ENCODE results near the gene LMAN1L. TPM values are rescaled to one million over a fixed set of nuclear protein-coding genes. Genes with fewer than 3 reads are reported as not detected.

The LMAN1L gene
- total RNA-seq, 8 experiments from 2014 or later = 0.08 to 1.8 (median 0.32) TPM; not detected in 1

GRCh38 chr15:74801311-74801997, 11.2 kb upstream of the LMAN1L start:
- 80 to 100% (median 80%) methylated on average over 1 to 3 of the region's 18 CpGs; no CpG with 5 or more reads in 6 of the 10 experiments for WGBS, 10 experiments
- ATAC-seq (replicated peaks in 6 of 8) = peak in 1 of 8 experiments; percentile 6
- Histone ChIP-seq H3K27ac (no peak overlapping the region), H3K4me3 (no peak overlapping the region), H3K4me1 (replicated peaks in 1 of 2) (no peaks in the 10 kb centered on the region)
- in situ Hi-C loops (cut with MboI; ENCODE audit: low pct_unique_long_range_greater_than_20kb in 2 of 9, low sequenced_read_pairs in 9 of 9, unreplicated experiment in 9 of 9) = no loop called here

- Histone ChIP-seq H3K4me1 (replicated peaks in 1 of 2) (peaks cover 3 to 6% of the 10 kb centered on the region in 2 donors), H3K4me3 (no peak overlapping the region), H3K27ac (no peak overlapping the region)
- no peak for ATAC-seq (replicated peaks in 6 of 8)
- in situ Hi-C loops (cut with MboI; ENCODE audit: low pct_unique_long_range_greater_than_20kb in 2 of 9, low sequenced_read_pairs in 9 of 9, unreplicated experiment in 9 of 9) = no loop called here
- WGBS, 10 experiments = 100% methylated on average over 1 of the region's 20 CpGs; no CpG with 5 or more reads in 8 of the 10 experiments
These were observed 10.3 kb upstream of the LMAN1L start for GRCh38 chr15:74802290-74802689.

GRCh38 chr15:74802862-74803447, 9.7 kb upstream of the LMAN1L start:
- Histone ChIP-seq H3K4me3 (no peak overlapping the region), H3K27ac (no peak overlapping the region), H3K4me1 (replicated peaks in 1 of 2) (peaks cover 7 to 12% of the 10 kb centered on the region in 2 donors)
- in situ Hi-C loops (cut with MboI; ENCODE audit: low pct_unique_long_range_greater_than_20kb in 2 of 9, low sequenced_read_pairs in 9 of 9, unreplicated experiment in 9 of 9) = no loop called here
- 60 to 100% (median 88%) methylated on average over 1 to 11 of the region's 31 CpGs; no CpG with 5 or more reads in 4 of the 10 experiments for WGBS, 10 experiments
- no peak for ATAC-seq (replicated peaks in 6 of 8)

GRCh38 chr15:74804935-74805334, 7.7 kb upstream of the LMAN1L start:
- in situ Hi-C loops (cut with MboI; ENCODE audit: low pct_unique_long_range_greater_than_20kb in 2 of 9, low sequenced_read_pairs in 9 of 9, unreplicated experiment in 9 of 9) = no loop called here
- WGBS, 10 experiments = 62 to 100% (median 76%) methylated on average over 1 to 5 of the region's 6 CpGs; no CpG with 5 or more reads in 3 of the 10 experiments
- peaks cover 7 to 13% of the 10 kb centered on the region in 2 donors for H3K4me1 ChIP-seq (replicated peaks in 1 of 2)
- no peak overlapping the region for H3K4me3 ChIP-seq
- H3K27ac ChIP-seq = no peak overlapping the region
- no peak for ATAC-seq (replicated peaks in 6 of 8)

DNA sequence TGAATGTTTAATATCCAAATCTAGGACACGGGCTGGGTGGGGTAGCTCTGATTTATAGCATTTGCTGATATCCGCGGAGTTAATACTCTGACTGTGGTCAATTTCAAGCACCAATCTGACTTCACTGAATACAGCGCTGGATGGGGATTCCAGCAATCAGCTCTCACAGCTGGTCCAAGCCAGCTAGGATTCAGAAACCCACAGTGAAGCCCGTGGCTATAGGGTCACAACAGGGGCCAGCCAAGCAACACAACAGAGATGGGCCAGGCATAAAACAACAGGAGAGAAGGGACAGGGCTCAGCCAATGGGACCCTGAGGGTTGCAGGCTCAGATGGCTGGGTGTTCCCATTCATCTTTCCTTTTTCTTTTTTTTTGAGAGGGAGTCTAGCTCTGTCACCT, 5.4 kb upstream of the LMAN1L start:
- Histone ChIP-seq H3K4me1 (replicated peaks in 1 of 2) (peaks cover 7 to 13% of the 10 kb centered on the region in 2 donors), H3K27ac (peak overlapping the region; percentile 6 to 76), H3K4me3 (no peak overlapping the region)
- peak; percentile 5 to 97 (median 88) for ATAC-seq (replicated peaks in 6 of 8)
- in situ Hi-C loops (cut with MboI; ENCODE audit: low pct_unique_long_range_greater_than_20kb in 2 of 9, low sequenced_read_pairs in 9 of 9, unreplicated experiment in 9 of 9) = no loop called here
- WGBS, 10 experiments = 0 to 89% (median 62%) methylated on average over 1 to 4 of the region's 5 CpGs; no CpG with 5 or more reads in 4 of the 10 experiments

DNA sequence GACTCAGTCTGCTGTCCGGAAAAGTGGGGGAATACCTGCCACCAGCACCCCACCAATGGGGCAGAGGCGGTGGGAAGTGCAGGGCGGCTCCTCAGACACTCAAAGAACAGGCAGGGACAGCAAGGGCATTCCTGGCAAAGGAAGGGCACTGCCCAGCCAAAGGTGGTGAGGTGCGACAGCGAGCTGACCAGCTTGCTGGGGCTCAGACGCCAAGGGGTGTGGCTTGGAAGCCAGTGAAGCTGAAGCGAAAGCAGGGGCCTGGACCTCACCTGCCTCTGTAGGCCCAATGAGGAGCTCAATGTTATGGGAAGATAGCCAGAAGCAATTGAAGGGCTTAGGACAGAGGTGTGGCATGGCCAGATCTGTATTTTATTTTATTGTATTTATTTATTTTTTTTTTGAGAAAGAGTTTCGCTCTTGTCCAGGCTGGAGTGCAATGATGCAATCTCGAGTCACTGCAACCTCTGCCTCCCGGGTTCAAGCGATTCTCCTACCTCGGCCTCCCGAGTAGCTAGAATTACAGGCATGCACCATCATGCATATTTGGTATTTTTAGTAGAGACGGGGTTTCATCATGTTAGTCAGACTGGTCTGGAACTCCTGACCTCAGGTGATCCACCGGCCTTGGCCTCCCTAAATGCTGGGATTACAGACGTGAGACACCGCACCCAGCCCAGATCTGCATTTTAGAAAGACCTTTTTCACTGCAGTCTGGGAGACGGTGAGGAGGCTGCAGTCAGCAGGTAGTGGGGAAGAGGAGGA, 4.4 kb upstream of the LMAN1L start:
- Histone ChIP-seq H3K27ac (peak overlapping the region in 1 of 2 donors; percentile 76), H3K4me3 (no peak overlapping the region), H3K4me1 (replicated peaks in 1 of 2) (peaks cover 7 to 13% of the 10 kb centered on the region in 2 donors)
- no peak for ATAC-seq (replicated peaks in 6 of 8)
- 70 to 91% (median 83%) methylated on average over 1 to 9 of the region's 18 CpGs; no CpG with 5 or more reads in 2 of the 10 experiments for WGBS, 10 experiments
- in situ Hi-C loops (cut with MboI; ENCODE audit: low pct_unique_long_range_greater_than_20kb in 2 of 9, low sequenced_read_pairs in 9 of 9, unreplicated experiment in 9 of 9) = no loop called here

- 20 to 90% (median 60%) methylated on average over 1 to 3 of the region's 4 CpGs; no CpG with 5 or more reads in 3 of the 10 experiments for WGBS, 10 experiments
- Histone ChIP-seq H3K4me1 (replicated peaks in 1 of 2) (peaks cover 7 to 13% of the 10 kb centered on the region in 2 donors), H3K27ac (no peak overlapping the region), H3K4me3 (no peak overlapping the region)
- peak in 1 of 8 experiments; percentile 14 for ATAC-seq (replicated peaks in 6 of 8)
- in situ Hi-C loops (cut with MboI; ENCODE audit: low pct_unique_long_range_greater_than_20kb in 2 of 9, low sequenced_read_pairs in 9 of 9, unreplicated experiment in 9 of 9) = no loop called here
These were observed 3.8 kb upstream of the LMAN1L start for GRCh38 chr15:74808840-74809229.

DNA sequence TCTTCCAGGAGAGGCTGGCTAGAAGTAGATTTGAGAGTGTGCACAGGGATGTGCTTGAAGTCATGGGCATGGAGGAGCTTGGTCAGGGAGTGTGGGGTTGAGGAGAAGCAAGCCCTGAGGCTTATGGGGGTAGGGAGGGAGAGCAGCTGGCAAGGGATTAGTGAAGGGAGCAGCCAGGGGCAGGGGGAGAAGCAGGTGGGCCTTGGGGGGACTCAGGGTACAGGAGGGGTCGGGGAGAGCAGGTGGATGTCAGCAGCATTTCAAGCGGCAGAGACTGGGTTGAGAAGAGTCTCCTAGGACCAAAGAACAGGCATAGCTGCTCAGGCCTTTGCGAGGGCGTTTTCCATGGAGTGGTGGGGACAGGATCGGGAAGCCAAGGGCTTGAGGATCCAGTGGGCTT, 3.4 kb upstream of the LMAN1L start:
- H3K4me3 ChIP-seq = no peak overlapping the region
- in situ Hi-C loops (cut with MboI; ENCODE audit: low pct_unique_long_range_greater_than_20kb in 2 of 9, low sequenced_read_pairs in 9 of 9, unreplicated experiment in 9 of 9) = no loop called here
- ATAC-seq (replicated peaks in 6 of 8) = peak in 1 of 8 experiments; percentile 7
- peaks cover 7 to 13% of the 10 kb centered on the region in 2 donors for H3K4me1 ChIP-seq (replicated peaks in 1 of 2)
- H3K27ac ChIP-seq = no peak overlapping the region
- 78 to 100% (median 100%) methylated on average over 1 to 3 of the region's 5 CpGs; no CpG with 5 or more reads in 7 of the 10 experiments for WGBS, 10 experiments

DNA sequence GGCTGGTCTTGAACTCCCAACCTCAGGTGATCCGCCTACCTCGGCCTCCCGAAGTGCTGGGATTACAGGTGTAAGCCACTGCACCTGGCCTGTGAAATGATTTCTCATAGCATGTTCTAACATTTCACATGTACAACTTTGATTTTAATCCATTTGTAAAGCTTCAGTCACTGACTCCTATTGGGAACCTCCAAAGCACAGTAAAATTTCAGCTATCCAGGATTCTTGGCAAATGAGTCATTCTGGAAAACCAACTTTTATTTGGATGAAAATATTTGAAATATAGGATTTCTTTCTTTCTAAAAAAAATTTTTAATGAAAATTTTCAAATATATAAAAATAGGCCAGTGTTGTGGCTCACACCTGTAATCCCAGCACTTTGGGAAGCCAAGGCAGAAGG, 2.7 kb upstream of the LMAN1L start:
- H3K4me1 ChIP-seq (replicated peaks in 1 of 2) = peaks cover 7 to 13% of the 10 kb centered on the region in 2 donors
- in situ Hi-C loops (cut with MboI; ENCODE audit: low pct_unique_long_range_greater_than_20kb in 2 of 9, low sequenced_read_pairs in 9 of 9, unreplicated experiment in 9 of 9) = no loop called here
- no peak overlapping the region for H3K4me3 ChIP-seq
- WGBS, 10 experiments = 61 to 100% (median 80%) methylated on average over 1 to 3 of the region's 3 CpGs; no CpG with 5 or more reads in 7 of the 10 experiments
- no peak overlapping the region for H3K27ac ChIP-seq
- ATAC-seq (replicated peaks in 6 of 8) = no peak

GRCh38 chr15:74815121-74815934, 2.7 kb downstream of the LMAN1L start:
- no peak for ATAC-seq (replicated peaks in 6 of 8)
- 53 to 100% (median 83%) methylated on average over 1 to 6 of the region's 10 CpGs; no CpG with 5 or more reads in 3 of the 10 experiments for WGBS, 10 experiments
- no peak overlapping the region for H3K4me3 ChIP-seq

GRCh38 chr15:74815961-74816360, 3.3 kb downstream of the LMAN1L start:
- in situ Hi-C loops (cut with MboI; ENCODE audit: low pct_unique_long_range_greater_than_20kb in 2 of 9, low sequenced_read_pairs in 9 of 9, unreplicated experiment in 9 of 9) = no loop called here
- H3K27ac ChIP-seq = no peak overlapping the region
- no peak for ATAC-seq (replicated peaks in 6 of 8)
- WGBS, 10 experiments = 51% methylated on average over 3 of the region's 15 CpGs; no CpG with 5 or more reads in 9 of the 10 experiments
- no peak overlapping the region for H3K4me3 ChIP-seq
- peaks cover 15 to 17% of the 10 kb centered on the region in 2 donors for H3K4me1 ChIP-seq (replicated peaks in 1 of 2)

More at GRCh38 chr15:74815121-74815934, 2.7 kb downstream of the LMAN1L start:
- H3K27ac ChIP-seq = no peak overlapping the region
- in situ Hi-C loops (cut with MboI; ENCODE audit: low pct_unique_long_range_greater_than_20kb in 2 of 9, low sequenced_read_pairs in 9 of 9, unreplicated experiment in 9 of 9) = no loop called here
- H3K4me1 ChIP-seq (replicated peaks in 1 of 2) = peaks cover 9 to 12% of the 10 kb centered on the region in 2 donors

DNA sequence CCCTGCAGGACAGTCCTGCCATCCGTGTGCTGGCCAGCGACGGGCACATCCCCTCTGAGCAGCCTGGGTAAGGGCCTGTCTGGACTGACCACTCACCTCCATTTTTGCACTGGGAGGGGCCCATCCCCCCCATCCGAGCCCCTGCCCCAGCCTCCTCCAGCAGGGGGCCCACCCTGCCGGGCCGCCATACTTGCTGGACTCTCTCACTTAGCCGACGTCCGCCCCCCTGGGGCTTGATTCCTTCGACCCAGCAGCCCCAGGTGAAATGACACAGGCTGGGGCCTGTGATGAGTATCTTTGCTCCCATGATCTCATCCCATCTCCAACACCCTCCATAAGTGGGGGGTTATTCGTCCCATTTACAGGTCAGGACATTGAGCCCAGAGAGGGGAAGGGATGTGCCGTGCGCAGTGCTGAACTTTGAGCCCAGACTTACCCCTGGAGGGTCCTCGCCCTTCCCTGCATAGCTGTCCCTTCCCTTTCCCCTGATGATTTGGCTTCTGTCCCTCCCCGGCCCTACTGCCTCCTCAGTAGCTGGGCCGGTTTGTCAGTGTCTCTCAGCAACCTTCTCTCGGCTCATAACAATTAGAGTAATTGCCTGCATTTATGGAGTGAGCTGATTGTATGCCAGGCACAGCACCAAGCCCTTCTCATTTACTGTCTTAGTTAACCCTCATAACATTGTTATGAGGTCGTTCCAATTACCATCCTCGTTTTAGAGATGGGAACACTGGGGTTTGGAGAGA, 4.2 kb downstream of the LMAN1L start:
- in situ Hi-C loops (cut with MboI; ENCODE audit: low pct_unique_long_range_greater_than_20kb in 2 of 9, low sequenced_read_pairs in 9 of 9, unreplicated experiment in 9 of 9) = no loop called here
- peak in 6 of 8 experiments; percentile 1 to 55 (median 10) for ATAC-seq (replicated peaks in 6 of 8)
- no peak overlapping the region for H3K27ac ChIP-seq

More for the DNA sequence above, 4.2 kb downstream of the LMAN1L start:
- WGBS, 10 experiments = 0 to 61% (median 25%) methylated on average over 1 to 9 of the region's 19 CpGs; no CpG with 5 or more reads in 5 of the 10 experiments
- H3K4me3 ChIP-seq = no peak overlapping the region
- H3K4me1 ChIP-seq (replicated peaks in 1 of 2) = peaks cover 24 to 26% of the 10 kb centered on the region in 2 donors

Data from motor neuron (in vitro differentiated cells).